HPDE6-E6E7 (cell line): ENCODE measurements around the gene GLP1R.

Experiments
- DNase-seq: peaks from one replicate; pipeline ENCODE4 v3.0.0; 2011; ENCODE audit warnings: missing footprints; ENCODE audit errors: extremely low spot score

Gene GLP1R

GRCh38 chr6:39062014-39062740, 13.6 kb downstream of the GLP1R start:
- no peak for DNase-seq

- no peak for DNase-seq
Observed at GRCh38 chr6:39063526-39063925, 14.9 kb downstream of the GLP1R start.

- no peak for DNase-seq
Observed at GRCh38 chr6:39065561-39065960, 17.0 kb downstream of the GLP1R start.

- DNase-seq: no peak
Observed at GRCh38 chr6:39068391-39068790, 19.8 kb downstream of the GLP1R start.

- no peak for DNase-seq
Observed at GRCh38 chr6:39072830-39073229, 24.2 kb downstream of the GLP1R start.

- DNase-seq: no peak
Observed at GRCh38 chr6:39073471-39074355, 25.1 kb downstream of the GLP1R start.

GRCh38 chr6:39074486-39074885, 25.9 kb downstream of the GLP1R start:
- DNase-seq: no peak

GRCh38 chr6:39075010-39075686, 26.6 kb downstream of the GLP1R start:
- DNase-seq: no peak

- DNase-seq: no peak
Observed at GRCh38 chr6:39075807-39076622, 27.4 kb downstream of the GLP1R start.

- no peak for DNase-seq
Observed at GRCh38 chr6:39076623-39077535, 28.3 kb downstream of the GLP1R start.

GRCh38 chr6:39077882-39078594, 29.5 kb downstream of the GLP1R start:
- DNase-seq: no peak

GRCh38 chr6:39078695-39079094, 30.1 kb downstream of the GLP1R start:
- DNase-seq: no peak

GRCh38 chr6:39079197-39080125, 30.9 kb downstream of the GLP1R start:
- no peak for DNase-seq

GRCh38 chr6:39080246-39080875, 31.8 kb downstream of the GLP1R start:
- DNase-seq: no peak

- DNase-seq: no peak
Observed at GRCh38 chr6:39082310-39082709, 33.7 kb downstream of the GLP1R start.

- DNase-seq: no peak
Observed at GRCh38 chr6:39083231-39083634, 34.7 kb downstream of the GLP1R start.

GRCh38 chr6:39084506-39084905, 35.9 kb downstream of the GLP1R start:
- DNase-seq: no peak

- no peak for DNase-seq
Observed at GRCh38 chr6:39085129-39085797, 36.7 kb downstream of the GLP1R start.
